GM19452 (cell line): ENCODE data around the gene ACOX2.

Experiments
- ATAC-seq: cut with Tn5 transposase; IDR thresholded peaks from one replicate; pipeline ENCODE4 v1.9.1; 2021; ENCODE audit not compliant: unreplicated experiment

The ACOX2 gene

DNA sequence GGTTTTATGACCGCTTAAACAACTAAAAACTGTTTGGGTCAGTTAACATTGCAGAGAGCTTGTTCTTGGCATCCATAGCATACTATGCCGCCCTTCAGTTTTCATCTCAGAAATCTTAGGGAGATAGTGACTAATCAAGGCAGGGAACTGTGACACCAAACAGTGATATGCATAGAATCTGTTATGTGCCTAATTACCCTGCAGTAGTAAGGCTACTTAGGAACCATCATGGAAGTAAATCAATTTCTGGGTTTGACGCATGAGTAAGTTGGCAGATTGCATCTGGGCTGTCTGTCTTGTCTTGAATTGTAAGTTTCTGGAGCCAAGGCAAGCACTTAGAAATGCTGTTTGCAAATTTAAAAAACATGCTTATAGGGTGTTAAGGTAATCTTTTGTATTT, 22.6 kb downstream of the ACOX2 start:
- no peak for ATAC-seq

DNA sequence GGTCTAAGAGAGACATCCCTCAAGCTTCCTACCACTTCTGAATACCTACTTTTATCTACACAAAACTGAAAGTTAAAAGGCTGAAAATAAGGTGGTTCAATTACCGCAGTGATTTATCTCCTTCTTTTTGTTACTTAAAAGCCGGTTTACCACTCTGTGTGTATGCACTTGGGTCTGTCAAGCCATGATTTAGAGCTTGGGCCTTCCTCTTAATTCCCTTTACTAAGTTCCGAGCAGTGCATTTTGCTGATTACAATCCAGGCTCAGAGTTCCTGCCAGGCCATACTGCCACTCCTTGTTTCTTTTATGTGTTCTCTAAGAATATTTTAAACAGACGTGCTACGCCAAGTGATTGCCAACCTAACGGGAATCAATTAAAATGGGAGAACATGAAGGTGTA, 28.6 kb downstream of the ACOX2 start:
- ATAC-seq, result no peak

DNA sequence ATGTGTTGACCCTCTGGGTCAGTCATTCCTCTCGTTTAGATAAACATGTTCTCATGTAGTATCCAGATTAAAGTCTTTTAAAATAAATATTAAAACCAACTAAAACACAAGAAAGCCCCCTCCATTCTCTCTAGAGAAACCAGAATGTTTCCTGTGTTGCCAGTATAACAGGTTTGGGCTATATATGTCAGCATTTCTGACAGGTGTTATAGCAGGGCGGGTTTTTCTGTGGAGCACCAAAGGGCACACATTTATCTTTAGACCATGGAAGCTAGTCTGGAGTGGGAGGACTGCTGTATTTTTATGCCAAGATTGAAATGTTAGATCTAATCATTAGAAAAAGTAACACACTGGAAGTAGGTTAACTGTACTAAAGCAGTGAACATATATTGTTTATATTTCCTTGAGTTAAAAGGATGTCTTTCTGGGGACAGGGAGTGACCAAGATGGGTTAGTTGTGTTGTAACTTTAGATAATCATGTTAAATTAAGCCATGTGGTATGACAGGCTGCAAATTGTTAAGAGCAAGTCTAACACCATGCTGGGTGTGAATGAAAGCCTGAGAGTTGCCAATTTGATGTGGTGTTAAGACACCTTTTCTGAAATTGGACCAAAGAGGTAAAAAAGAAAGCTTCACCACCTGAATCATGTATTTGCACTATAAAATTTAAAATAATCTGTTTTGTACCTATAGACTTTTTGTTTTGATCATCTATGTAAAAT, 29.5 kb downstream of the ACOX2 start:
- ATAC-seq, result no peak

DNA sequence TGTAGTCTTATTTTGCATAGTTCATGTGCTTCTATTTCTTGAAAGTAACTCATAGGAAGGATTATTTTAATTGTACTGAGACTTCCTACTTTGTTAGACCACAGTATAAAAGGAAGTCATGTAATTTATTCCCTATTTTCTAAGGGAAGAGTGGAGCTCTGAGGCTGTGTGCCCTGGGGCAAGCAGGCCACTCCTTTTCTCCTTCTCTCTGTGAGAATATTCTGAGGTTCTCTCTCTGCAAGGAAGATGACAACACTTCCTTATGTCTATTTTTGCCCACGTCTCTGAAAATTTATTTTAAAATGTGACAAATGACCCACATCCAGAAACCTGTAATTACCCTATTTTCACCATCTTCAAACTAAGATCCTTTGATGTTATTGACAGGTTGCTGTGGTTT, 34.1 kb downstream of the ACOX2 start:
- no peak for ATAC-seq

DNA sequence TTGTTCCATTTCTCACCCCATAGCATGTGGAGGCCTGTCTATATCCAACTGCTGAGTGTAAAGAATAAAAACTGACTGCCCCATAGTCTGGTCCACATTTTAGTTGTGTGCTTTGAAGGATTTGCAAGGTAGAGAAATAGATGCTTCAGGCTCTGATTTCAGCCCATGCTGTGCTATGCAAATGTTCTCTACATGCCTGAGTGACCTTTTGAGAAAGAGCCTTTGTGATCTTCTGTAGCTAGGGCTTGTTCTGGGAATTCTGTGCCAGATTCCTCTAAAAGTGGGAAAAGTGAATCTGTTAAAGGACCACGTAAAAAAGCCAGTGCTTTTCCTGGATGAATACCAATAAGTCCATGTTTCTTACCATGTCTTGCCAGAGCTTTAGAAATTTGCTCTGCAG, 39.9 kb downstream of the ACOX2 start:
- no peak for ATAC-seq

DNA sequence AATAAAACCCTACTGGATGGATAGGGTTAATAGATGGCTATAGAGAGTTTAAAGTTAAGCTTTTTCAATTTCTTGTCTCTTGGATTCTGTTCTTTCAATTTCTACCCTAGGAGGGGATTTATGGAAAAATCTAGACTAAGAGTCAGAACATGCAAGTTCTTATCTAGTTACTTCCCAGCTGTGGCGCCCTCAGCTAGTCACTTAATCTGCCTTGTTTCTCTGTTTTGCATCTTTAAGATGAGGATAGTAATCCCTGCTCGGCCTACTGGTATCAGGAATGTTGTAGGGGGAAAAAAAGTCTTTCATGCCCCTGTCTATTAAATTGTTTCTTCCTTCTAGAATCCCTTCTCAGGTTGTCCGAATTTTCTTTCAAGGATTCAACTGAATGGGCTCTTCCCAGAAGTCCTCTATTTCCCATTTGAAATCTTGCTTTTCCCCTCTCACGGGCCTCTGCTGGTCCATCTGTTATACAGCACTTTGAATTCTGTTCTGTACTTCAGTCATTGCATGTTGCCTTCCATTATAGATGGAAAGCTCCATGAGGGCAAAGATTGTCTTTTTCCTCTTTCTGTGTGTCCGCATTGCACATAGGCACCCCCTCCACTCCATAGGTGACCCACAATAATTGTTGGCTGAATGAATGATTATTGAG, 40.7 kb downstream of the ACOX2 start:
- ATAC-seq, result no peak

DNA sequence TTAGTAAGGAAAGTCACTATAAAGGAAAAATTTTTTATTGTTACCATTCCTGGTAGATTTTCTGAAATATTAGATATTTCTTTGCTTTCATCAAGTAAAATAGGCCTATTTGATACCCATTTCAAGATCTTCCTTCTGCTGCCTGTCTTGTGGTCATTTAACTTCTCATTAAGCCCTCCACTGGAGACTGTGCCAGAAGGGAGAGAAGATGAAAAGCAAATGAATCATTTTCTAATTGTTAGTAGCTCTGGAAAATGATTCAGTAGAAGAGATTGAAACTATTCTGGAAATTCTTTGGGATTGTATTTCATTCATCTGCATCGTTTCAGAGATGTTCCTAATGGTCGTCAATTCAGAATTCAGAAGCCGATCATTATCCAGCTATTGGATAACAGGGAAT, 41.9 kb downstream of the ACOX2 start:
- no peak for ATAC-seq

DNA sequence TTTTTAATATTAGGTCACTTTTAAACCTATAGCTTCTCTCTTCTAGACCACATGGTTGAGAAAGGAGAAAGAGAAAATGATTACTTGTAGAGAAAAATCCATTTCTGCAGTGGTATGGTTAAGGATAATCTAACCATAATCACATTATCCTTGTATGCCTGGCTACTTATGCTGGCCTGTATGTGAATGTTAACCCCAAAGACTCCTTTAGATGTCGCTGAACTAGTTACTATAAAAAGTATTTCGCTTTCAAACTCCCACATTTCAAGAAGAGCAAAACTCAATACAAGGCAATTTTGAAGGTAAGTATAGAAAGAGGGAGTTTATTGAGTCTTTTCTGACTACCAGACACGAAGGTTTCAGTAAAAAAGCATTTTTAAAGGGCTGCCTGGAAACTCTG, 42.9 kb downstream of the ACOX2 start:
- ATAC-seq, result no peak

DNA sequence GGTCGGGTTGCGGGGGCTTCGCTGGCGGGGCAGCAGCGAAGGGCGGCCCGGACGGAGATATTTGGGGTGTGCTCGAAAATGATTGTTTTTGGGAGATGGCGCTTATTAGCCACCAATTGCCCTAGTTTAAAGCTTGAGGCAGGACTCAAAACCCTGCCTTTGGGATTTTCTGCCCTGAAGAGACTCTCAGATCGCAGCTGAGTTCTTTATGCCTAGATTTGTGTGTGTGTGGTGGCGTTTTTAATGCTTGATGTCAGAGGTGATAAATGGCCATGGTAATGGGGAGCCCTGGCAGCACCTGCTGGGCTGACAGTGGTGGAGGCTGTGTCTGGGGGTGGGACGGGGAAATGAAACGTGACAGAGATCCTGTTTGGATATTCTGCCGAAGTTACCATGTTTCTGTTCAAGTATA, 44.5 kb downstream of the ACOX2 start:
- ATAC-seq, result peak; percentile 15

DNA sequence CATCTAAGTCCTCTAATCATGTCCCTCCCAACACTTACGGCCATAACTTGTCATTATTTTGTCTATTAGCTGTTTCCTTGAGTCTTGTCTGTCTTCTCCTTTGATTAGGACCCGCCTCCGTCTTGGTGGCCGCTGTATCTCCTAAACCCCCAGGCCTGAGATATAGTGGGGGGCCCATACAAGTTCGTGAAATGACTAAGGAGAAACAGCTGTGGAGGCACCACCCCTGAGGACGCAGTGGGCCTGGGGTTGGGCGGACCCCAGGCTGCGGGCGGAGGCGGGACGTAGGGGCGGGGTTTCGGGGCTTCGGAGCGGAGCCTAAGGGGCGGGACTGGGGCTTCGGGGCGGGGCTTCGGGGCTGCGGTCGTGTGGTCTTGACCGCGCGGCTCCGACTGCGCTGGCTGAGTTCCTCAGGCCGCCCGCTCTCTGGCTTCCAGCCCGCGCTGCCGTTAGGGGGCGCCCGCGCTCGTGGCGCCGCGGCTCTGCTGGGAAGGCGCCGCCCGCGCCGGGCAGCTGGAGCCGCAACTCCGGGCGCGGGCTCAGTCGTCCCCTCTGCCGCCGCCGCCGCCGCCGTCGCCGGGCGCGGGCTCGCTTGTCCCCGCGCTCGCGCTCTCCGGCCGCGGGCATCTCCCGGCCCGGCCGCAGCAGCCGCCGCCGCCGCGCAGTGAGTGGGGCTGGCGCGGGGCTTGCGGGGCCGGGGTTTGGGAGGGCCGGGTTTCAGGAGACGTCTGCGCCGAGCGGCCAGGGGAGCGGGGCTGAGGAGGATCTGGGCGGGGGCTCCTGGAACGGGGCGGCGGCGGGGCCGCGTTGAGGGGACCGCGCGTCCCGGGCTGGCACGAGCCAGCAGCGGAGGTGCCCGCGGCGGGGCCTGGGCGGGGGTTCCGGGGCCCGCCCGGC, 45.2 kb downstream of the ACOX2 start, which contains the start of gene KCTD6:
TSS of gene KCTD6 (plus strand) at position 591 of the 897 bp plus-strand sequence. CDS start 6,660 bp downstream, outside the sequence.
- peak; percentile 94 for ATAC-seq

DNA sequence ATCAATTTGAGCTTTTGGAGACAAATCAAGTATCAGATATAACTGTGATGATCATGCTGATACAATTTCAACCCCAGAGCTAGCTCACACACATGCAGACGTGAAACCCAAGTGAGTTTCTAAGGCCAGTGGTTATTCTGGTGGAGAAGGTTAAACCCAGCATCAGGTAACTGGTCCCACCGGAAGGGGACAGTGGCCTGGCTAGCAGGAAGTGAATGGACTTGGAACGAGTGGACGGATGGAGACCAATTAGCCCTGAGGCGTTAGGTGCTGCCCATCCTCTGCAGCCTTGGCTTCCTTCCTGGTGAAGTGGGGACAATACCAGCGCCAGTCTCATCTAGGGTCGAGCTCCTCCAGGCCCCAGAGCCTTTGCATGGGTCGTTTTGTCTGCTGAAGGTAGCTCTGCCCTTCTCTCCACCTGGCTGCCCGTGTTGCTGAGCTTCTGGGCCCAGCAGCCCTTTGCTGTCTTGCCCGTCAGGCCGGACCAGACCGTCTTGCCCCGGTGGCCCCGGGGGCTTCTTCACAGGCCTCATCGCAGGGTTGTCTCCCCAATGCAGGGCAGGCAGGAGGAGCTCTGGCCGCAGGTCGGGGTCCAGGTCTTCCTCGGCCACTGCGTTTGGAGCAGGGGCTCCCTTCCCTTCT, 46.0 kb downstream of the ACOX2 start:
- ATAC-seq, result no peak

DNA sequence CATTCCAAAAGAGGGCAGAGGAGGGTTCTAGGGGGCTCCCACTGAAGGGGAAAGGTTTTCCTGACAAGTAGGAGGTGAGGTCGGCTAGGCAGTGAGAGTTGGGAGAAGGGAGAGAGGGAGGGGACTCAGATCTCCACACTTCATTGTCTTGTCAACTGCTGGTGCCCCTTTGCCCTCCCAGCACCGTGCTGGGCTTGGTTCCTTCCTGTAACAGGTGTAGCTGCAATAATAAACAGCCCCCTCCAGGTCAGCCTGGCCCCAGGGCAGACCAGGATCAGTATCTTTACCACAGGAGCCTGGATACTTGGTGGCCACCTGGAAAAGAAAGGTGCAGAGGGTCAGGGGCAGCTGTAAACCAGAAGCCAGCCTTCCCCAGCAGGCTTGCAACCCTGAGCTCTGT, 48.0 kb downstream of the ACOX2 start:
- no peak for ATAC-seq

DNA sequence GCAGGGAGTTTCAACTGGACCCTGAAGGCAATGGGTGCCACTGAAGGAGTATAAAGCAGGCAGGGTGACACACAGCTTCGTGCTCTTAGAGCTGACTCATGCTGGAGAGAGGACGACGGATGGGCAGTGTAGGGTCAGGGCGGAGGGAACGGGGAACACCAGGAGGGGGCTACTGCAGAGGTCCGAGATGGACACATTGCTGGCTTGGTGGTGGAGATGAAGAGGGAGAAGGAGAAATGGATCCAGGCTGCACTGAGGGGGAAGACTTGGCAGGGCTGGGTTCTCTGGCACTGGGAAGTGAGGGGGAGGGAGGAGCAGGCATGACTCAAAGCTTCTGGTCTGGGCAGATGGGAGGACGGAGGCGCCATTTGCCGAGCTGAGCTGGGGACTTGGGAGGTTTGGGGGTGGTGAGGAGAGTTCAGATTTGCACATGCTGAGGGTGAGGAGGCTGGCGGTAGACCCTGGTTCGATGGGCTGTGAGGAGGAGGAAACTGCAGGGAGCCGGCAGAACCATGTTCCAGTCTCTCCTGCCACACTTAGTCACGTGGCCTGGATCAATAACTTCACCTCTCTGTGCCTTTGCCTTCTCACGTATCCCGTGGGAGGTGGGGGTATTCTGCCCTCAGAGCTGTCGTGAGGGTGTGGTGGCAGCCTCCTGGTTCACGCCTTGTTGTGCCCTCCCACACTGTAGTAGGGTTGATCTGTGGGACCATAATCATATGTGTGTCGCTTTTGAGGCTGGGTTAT, 49.7 kb downstream of the ACOX2 start:
- ATAC-seq, result no peak

DNA sequence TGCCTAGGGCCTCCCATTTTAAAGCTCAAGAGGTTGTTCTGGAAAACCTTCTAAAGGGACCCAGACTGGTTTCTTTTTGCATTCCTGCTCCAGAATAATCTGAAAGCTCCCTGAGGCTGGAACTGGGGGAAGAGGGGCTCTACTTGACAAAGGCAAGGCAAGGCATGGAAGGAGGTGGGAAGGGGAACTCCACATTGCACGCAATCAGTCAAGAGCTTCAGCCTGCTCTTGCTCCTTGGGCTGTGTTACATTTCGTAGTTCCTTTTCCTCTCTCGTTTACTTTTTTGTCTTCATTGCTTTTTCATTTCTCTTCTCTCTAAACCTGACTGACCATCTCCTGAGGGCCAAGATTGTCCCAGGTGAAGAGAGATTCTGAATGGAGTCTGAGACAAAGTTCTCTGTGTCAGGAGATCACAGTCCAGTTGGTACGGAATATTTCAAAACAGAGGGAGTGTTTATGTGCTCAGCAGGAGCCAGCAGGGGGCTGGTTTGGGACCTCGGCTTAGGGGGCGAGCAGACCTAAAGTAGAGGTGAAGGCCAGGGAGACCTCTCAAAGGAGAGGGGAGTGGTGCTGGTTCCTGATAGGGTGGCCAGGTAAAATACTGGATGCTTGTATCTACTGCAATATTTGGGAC, 51.1 kb downstream of the ACOX2 start:
- ATAC-seq, result no peak

DNA sequence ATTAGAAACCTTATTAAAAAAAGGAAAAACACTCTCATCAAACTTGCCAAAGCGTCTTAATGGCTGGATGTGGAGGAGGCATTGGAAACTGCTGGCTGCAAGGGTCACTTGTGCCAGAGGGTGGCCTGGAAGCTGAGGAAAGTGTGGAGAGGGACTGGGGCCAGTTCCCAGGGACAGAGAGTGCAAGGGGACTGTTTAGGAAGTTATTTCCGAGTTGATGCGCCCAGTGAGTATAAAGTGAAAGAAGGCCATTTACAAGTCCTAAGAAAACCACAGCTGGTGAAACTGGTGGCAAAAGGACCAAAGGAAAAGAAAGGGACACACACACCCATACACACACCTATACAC, 52.3 kb downstream of the ACOX2 start:
- no peak for ATAC-seq

DNA sequence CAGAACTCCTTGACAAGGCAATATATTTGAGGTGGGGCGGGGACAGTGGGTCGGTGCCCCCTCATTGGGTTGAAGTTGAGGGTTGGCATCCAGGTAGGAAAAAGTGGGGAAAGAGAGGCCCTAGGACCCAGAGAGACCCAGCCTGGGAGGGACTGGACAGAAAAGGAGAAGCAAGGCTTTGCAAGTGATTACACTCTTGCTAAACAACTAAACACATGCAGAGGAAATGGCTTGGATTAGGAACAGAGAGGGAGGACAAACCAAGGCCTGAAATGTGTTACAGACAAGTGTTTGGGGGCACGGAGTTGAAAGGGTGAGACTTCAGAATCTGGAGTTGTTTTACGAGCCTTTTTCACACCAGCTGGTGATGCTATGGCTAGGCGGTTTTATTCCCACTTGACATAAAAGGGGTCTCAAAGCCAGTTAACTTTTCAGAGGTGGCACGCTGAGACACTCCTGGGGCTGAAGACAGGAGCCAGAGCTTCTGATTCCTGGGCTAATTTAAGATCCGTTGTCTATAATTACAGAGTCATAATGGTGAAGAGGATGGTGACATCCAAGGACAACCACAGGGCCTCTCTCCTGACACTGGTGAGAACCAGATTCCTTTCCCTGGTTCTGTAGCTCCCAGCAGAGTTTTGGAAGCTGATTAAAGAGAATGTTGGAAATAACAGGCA, 52.8 kb downstream of the ACOX2 start:
- no peak for ATAC-seq

DNA sequence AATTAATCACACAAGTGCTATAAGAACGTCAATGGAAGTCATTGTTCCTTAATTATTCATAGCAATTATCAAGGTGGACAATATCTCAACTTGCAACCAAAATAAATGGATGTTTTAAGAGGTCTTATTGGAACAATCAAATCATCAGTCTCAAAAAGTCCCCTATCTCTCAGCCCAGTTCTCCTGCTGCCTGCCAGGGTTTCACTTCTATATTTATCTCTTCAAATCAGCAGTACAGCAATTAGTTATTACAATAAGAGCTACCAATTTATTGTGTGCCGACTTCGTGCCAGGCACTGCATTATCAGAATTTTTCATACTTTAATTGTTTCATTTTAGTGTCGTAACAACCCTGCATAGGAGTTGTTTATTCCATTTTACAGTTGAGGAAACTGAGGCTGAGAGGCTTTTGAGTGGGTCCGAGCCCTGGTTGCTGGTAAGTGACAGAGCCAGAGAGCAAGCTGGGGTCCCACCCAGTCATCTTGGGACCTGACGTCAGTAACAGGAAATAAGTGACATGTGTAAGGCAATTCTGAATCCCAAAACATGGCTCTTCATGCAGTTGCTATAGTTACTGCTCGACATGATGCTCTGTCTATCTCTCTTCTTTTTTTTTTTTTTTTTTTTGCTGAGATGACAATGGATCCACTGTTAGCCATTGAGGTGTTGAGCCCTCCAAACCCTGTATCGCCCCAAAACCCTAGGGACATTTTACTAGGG, 53.9 kb downstream of the ACOX2 start:
- no peak for ATAC-seq

DNA sequence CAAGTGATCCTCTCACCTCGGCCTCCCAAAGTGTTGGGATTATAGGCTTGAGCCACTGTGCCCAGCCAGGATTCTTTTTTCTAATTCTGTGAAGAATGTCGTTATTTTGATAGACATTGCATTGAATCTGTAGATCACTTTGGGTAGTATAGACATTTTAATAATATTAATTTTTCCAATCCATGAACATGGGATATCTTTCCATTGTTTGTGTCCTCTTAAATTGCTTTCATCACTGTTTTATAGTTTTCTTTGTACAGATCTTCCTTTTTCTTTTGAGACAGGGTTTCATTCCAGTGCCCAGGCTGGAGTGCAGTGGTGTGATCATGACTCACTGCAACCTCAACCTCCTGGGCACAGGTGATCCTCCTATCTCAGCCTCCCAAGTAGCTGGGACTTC, 56.7 kb downstream of the ACOX2 start:
- ATAC-seq, result no peak

DNA sequence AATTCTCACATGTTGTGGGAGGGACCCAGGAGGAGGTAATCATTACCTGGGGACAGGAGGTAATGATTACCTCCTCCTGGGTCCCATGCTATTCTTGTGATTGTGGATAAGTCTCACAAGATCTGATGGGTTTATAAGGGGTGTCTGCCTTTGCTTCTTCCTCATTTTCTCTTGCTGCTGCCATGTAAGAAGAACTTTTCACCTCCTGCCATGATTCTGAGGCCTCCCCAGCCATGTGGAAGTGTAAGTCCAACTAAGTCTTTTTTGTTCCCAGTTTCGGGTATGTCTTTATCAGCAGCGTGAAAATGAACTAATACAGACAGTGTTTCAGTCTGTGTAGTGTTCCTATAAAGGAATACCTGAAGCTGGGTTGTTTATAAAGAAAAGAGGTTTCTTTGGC, 58.2 kb downstream of the ACOX2 start:
- ATAC-seq, result no peak
